ENCODE results near the gene STN1.

DNA sequence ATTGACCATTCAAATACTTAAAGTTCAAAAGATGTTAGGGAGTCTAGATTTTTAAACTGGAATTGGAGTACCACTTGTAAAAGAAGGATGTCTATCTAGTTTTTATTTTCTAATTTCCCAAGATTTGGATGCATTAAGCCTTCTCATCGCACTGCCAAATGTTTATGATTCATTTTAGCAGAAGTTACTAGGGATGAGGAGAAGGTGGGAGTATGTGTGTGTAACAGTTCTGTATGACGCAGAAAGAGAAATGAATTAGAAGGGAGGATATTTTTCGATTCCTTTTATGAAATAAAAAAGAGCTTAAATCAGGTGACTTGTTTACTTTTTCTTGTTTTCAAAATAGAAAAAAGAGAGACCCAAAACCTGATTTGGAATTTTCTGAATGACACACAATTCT is 42.1 kb upstream of the STN1 start:
- TF ChIP-seq EZH2 (IDR thresholded peaks at IDR 0.05) (no peak), POLR2AphosphoS5 (IDR thresholded peaks at IDR 0.05; ENCODE audit: borderline replicate concordance, low read depth, low read length) (no peak)
